ENCODE measurements around the gene SHE.

- TF ChIP-seq CTCF (IDR thresholded peaks at IDR 0.05; ENCODE audit: insufficient read depth, low read length, poor library complexity, severe bottlenecking) (no peak), EZH2phosphoT487 (conservative IDR thresholded peaks at IDR 0.05; ENCODE audit: low read length) (no peak)
These were observed 17.1 kb downstream of the SHE start for GRCh38 chr1:154485106-154485505.
